Activated gamma-delta T cell treated with Interleukin-2 at 50 U/mL for 16 hours (primary cell): ENCODE measurements around the gene RHAG.

ENCODE experiments used
- DNase-seq: peaks from one replicate; pipeline ENCODE4 v3.0.0-alpha.2; 2020

RHAG gene

GRCh38 chr6:49563006-49563886 lies 73.4 kb downstream of the RHAG start:
- no peak for DNase-seq

- DNase-seq: no peak
These were observed 78.4 kb downstream of the RHAG start for GRCh38 chr6:49558238-49558637.

GRCh38 chr6:49557177-49557576 lies 79.5 kb downstream of the RHAG start:
- DNase-seq: no peak

GRCh38 chr6:49556429-49556837 lies 80.2 kb downstream of the RHAG start:
- DNase-seq: no peak

GRCh38 chr6:49555951-49556350 lies 80.7 kb downstream of the RHAG start:
- DNase-seq: no peak
